Naive B cell (primary cell): Measurements from ENCODE around the gene GJE1. TPM values are rescaled to one million over a fixed set of nuclear protein-coding genes. Genes with fewer than 3 reads are reported as not detected.
A peak's percentile ranks its signal among the peaks of the same experiment; 100 is the strongest.
"Not testable (repeated sequence)": the region's sequence is repeated elsewhere in the genome, so short reads cannot be mapped to it uniquely, and the experiment has no call there.

Experiments used
- ATAC-seq, 2 donors: fragments of 150-1000 bp; cut with Tn5 transposase; 2 replicates each; pipeline ENCODE4 v1.10.0; 2021; ENCODE audit warnings: low read depth in 2 of 2, mild to moderate bottlenecking in 2 of 2, moderate library complexity in 2 of 2
- DNase-seq: peaks from one replicate; pipeline ENCODE4 v3.0.0; 2022
- H3K27ac Mint-ChIP-seq, 6 donors: one replicate each; pipeline ENCODE4 v1.8.0; 2020 to 2022; ENCODE audit warnings: mild to moderate bottlenecking in 6 of 6, mixed read lengths in 6 of 6, moderate library complexity in 5 of 6, inconsistent platforms in 2 of 6
- H3K27me3 Mint-ChIP-seq, 3 donors: one replicate each; pipeline ENCODE4 v1.8.0; 2021 to 2022; ENCODE audit warnings: mixed read lengths in 3 of 3, mild to moderate bottlenecking in 1 of 3
- H3K36me3 Mint-ChIP-seq, 2 donors: one replicate each; pipeline ENCODE4 v1.8.0; 2020 to 2022; ENCODE audit warnings: mixed read lengths in 2 of 2, inconsistent platforms in 1 of 2, mild to moderate bottlenecking in 1 of 2
- H3K4me1 Mint-ChIP-seq, 3 donors: one replicate each; pipeline ENCODE4 v1.8.0; 2020 to 2022; ENCODE audit warnings: mixed read lengths in 3 of 3, inconsistent platforms in 1 of 3, mild to moderate bottlenecking in 1 of 3, moderate library complexity in 1 of 3
- H3K4me3 Mint-ChIP-seq, 8 donors: one replicate each; pipeline ENCODE4 v1.8.0; 2020 to 2022; ENCODE audit warnings: mild to moderate bottlenecking in 8 of 8, mixed read lengths in 8 of 8, moderate library complexity in 8 of 8, inconsistent platforms in 2 of 8
- H3K9me3 Mint-ChIP-seq, 7 donors: one replicate each; pipeline ENCODE4 v1.8.0; 2020 to 2022; ENCODE audit warnings: mixed read lengths in 7 of 7, mild to moderate bottlenecking in 5 of 7, inconsistent platforms in 2 of 7, moderate library complexity in 1 of 7
- polyA plus RNA-seq, 6 donors: library from polyadenylated mRNA; unstranded; fragments of 300-500 nt; fragmentation: Illumina TruSeq; gene quantifications; one replicate each; pipeline ENCODE4 v1.2.3, GENCODE V29; 2021; ENCODE audit warnings: low read depth in 6 of 6

The GJE1 gene
- polyA plus RNA-seq, result not detected

- peaks cover 13 to 33% (median 20%) of the 10 kb centered on the region in 3 donors for H3K27me3 Mint-ChIP-seq
- no peak within 1 kb of the TSS for H3K4me3 Mint-ChIP-seq
- no peak for ATAC-seq
- no peak for DNase-seq
- H3K4me1 Mint-ChIP-seq, result no peaks in the 10 kb centered on the region
- H3K9me3 Mint-ChIP-seq, result peaks cover 0 to 4% (median 0%) of the 10 kb centered on the region in 7 donors
- H3K27ac Mint-ChIP-seq, result no peak within 1 kb of the TSS
- no peaks in the 10 kb centered on the region for H3K36me3 Mint-ChIP-seq
These were observed at the start of gene GJE1 for GRCh38 chr6:142132625-142133024. Gene GJE1 (plus strand): TSS chr6:142132925. CDS start chr6:142133159, 234 bp downstream.

GRCh38 chr6:142087950-142088857 is 44.5 kb upstream of the GJE1 start:
- peaks cover 16 to 25% (median 25%) of the 10 kb centered on the region in 3 donors for H3K27me3 Mint-ChIP-seq
- H3K4me3 Mint-ChIP-seq, result peak overlapping the region in 1 of 8 donors; percentile 59
- H3K4me1 Mint-ChIP-seq, result peaks cover 0 to 5% (median 3%) of the 10 kb centered on the region in 3 donors
- H3K27ac Mint-ChIP-seq, result no peak overlapping the region
- ATAC-seq, result no peak
- DNase-seq, result no peak
- H3K9me3 Mint-ChIP-seq, result peaks cover 0 to 7% (median 0%) of the 10 kb centered on the region in 7 donors
- H3K36me3 Mint-ChIP-seq, result no peaks in the 10 kb centered on the region

- ATAC-seq (no peak), DNase-seq (no peak)
- Mint-ChIP-seq H3K27me3 (peaks cover 16 to 25% (median 25%) of the 10 kb centered on the region in 3 donors), H3K27ac (no peak overlapping the region), H3K4me1 (peaks cover 0 to 5% (median 3%) of the 10 kb centered on the region in 3 donors), H3K36me3 (no peaks in the 10 kb centered on the region), H3K9me3 (peaks cover 0 to 7% (median 0%) of the 10 kb centered on the region in 7 donors), H3K4me3 (no peak overlapping the region)
These were observed 43.9 kb upstream of the GJE1 start for GRCh38 chr6:142088858-142089216.

- peaks cover 0 to 15% (median 9%) of the 10 kb centered on the region in 3 donors for H3K27me3 Mint-ChIP-seq
- H3K4me1 Mint-ChIP-seq, DNase-seq, H3K9me3 Mint-ChIP-seq, H3K27ac Mint-ChIP-seq, H3K36me3 Mint-ChIP-seq, H3K4me3 Mint-ChIP-seq, ATAC-seq: not testable (repeated sequence)
These were observed 27.9 kb upstream of the GJE1 start for GRCh38 chr6:142104820-142105219.

GRCh38 chr6:142110820-142111219 is 21.9 kb upstream of the GJE1 start:
- not testable (repeated sequence) for H3K27ac Mint-ChIP-seq, ATAC-seq, H3K4me3 Mint-ChIP-seq, H3K36me3 Mint-ChIP-seq, H3K4me1 Mint-ChIP-seq, H3K9me3 Mint-ChIP-seq, DNase-seq
- peaks cover 2 to 15% (median 4%) of the 10 kb centered on the region in 3 donors for H3K27me3 Mint-ChIP-seq

GRCh38 chr6:142112451-142113061 is 20.2 kb upstream of the GJE1 start:
- no peaks in the 10 kb centered on the region for H3K36me3 Mint-ChIP-seq
- H3K4me1 Mint-ChIP-seq, result no peaks in the 10 kb centered on the region
- no peaks in the 10 kb centered on the region for H3K9me3 Mint-ChIP-seq
- DNase-seq (peak; percentile 17), ATAC-seq (peak in 1 of 2 donors; percentile 28)
- H3K27me3 Mint-ChIP-seq, result peaks cover 4 to 15% (median 8%) of the 10 kb centered on the region in 3 donors
- H3K27ac Mint-ChIP-seq, result no peak overlapping the region
- H3K4me3 Mint-ChIP-seq, result no peak overlapping the region

- H3K27ac Mint-ChIP-seq, result no peak overlapping the region
- DNase-seq (no peak), ATAC-seq (no peak)
- no peak overlapping the region for H3K4me3 Mint-ChIP-seq
- H3K9me3 Mint-ChIP-seq, result no peaks in the 10 kb centered on the region
- no peaks in the 10 kb centered on the region for H3K4me1 Mint-ChIP-seq
- no peaks in the 10 kb centered on the region for H3K36me3 Mint-ChIP-seq
- H3K27me3 Mint-ChIP-seq, result peaks cover 13 to 24% (median 19%) of the 10 kb centered on the region in 3 donors
These were observed 15.4 kb upstream of the GJE1 start for GRCh38 chr6:142117366-142117765.

- Mint-ChIP-seq H3K27ac (no peak overlapping the region), H3K4me3 (no peak overlapping the region), H3K9me3 (no peaks in the 10 kb centered on the region), H3K36me3 (no peaks in the 10 kb centered on the region), H3K4me1 (no peaks in the 10 kb centered on the region), H3K27me3 (peaks cover 13 to 24% (median 16%) of the 10 kb centered on the region in 3 donors)
- ATAC-seq, result no peak
- no peak for DNase-seq
These were observed 14.4 kb upstream of the GJE1 start for GRCh38 chr6:142118328-142118727.

- Mint-ChIP-seq H3K4me1 (no peaks in the 10 kb centered on the region), H3K27me3 (peaks cover 13 to 24% (median 19%) of the 10 kb centered on the region in 3 donors), H3K36me3 (no peaks in the 10 kb centered on the region), H3K27ac (no peak overlapping the region), H3K4me3 (no peak overlapping the region), H3K9me3 (no peaks in the 10 kb centered on the region)
- DNase-seq (no peak), ATAC-seq (no peak)
These were observed 13.8 kb upstream of the GJE1 start for GRCh38 chr6:142118925-142119324.

- no peaks in the 10 kb centered on the region for H3K4me1 Mint-ChIP-seq
- peaks cover 6 to 25% (median 19%) of the 10 kb centered on the region in 3 donors for H3K27me3 Mint-ChIP-seq
- no peak overlapping the region for H3K27ac Mint-ChIP-seq
- no peak overlapping the region for H3K4me3 Mint-ChIP-seq
- H3K36me3 Mint-ChIP-seq, result no peaks in the 10 kb centered on the region
- no peaks in the 10 kb centered on the region for H3K9me3 Mint-ChIP-seq
- no peak for ATAC-seq
- no peak for DNase-seq
These were observed 11.4 kb upstream of the GJE1 start for GRCh38 chr6:142121342-142121741.

GRCh38 chr6:142130814-142131213 is 1.9 kb upstream of the GJE1 start:
- DNase-seq, result no peak
- Mint-ChIP-seq H3K27ac (no peak overlapping the region), H3K9me3 (no peaks in the 10 kb centered on the region), H3K36me3 (no peaks in the 10 kb centered on the region), H3K27me3 (peaks cover 17 to 33% (median 20%) of the 10 kb centered on the region in 3 donors), H3K4me3 (no peak overlapping the region), H3K4me1 (no peaks in the 10 kb centered on the region)
- ATAC-seq, result no peak

- peaks cover 0 to 4% (median 0%) of the 10 kb centered on the region in 7 donors for H3K9me3 Mint-ChIP-seq
- H3K4me1 Mint-ChIP-seq, result no peaks in the 10 kb centered on the region
- no peak for ATAC-seq
- no peak for DNase-seq
- peaks cover 9 to 13% (median 10%) of the 10 kb centered on the region in 3 donors for H3K27me3 Mint-ChIP-seq
- H3K27ac Mint-ChIP-seq, result no peak overlapping the region
- no peak overlapping the region for H3K4me3 Mint-ChIP-seq
- peaks cover 0 to 6% of the 10 kb centered on the region in 2 donors for H3K36me3 Mint-ChIP-seq
These were observed 6.2 kb downstream of the GJE1 start for GRCh38 chr6:142138876-142139275.

GRCh38 chr6:142141531-142141930 is 8.8 kb downstream of the GJE1 start:
- not testable (repeated sequence) for DNase-seq, ATAC-seq, H3K36me3 Mint-ChIP-seq, H3K4me3 Mint-ChIP-seq, H3K9me3 Mint-ChIP-seq, H3K27ac Mint-ChIP-seq
- peaks cover 6 to 12% (median 7%) of the 10 kb centered on the region in 3 donors for H3K4me1 Mint-ChIP-seq
- peaks cover 10 to 13% (median 12%) of the 10 kb centered on the region in 3 donors for H3K27me3 Mint-ChIP-seq
